ENCODE measurements around the gene POU6F2.

Gene POU6F2

GRCh38 chr7:39238234-39238869 is 260.6 kb downstream of the POU6F2 start:
- no peak for DNase-seq (ENCODE audit: low read depth in 1 of 2, low spot score in 1 of 2)
- H3K4me3 ChIP-seq (replicated peaks; ENCODE audit: insufficient read depth, low read length) = no peak overlapping the region
- no peak for TF ChIP-seq GABPA (IDR thresholded peaks at IDR 0.05; ENCODE audit: low read depth)
- TF ChIP-seq POLR2AphosphoS5 (IDR thresholded peaks at IDR 0.05; ENCODE audit: low read depth) = no peak
- no peak for TF ChIP-seq CTCF (IDR thresholded peaks at IDR 0.05; ENCODE audit: insufficient read depth, low read length)
- no peak for TF ChIP-seq REST (IDR thresholded peaks at IDR 0.05; ENCODE audit: insufficient replicate concordance, low read depth)
- TF ChIP-seq SPI1 (IDR thresholded peaks at IDR 0.05; ENCODE audit: borderline replicate concordance, low read depth) = no peak
- no peaks in the 10 kb centered on the region for H3K27me3 ChIP-seq (ENCODE audit: insufficient read depth, poor library complexity, severe bottlenecking)
- H3K27ac ChIP-seq (replicated peaks) = no peak overlapping the region

GRCh38 chr7:39240864-39241263 is 263.2 kb downstream of the POU6F2 start:
- no peak for DNase-seq (ENCODE audit: low read depth in 1 of 2, low spot score in 1 of 2)
- Histone ChIP-seq H3K4me3 (replicated peaks; ENCODE audit: insufficient read depth, low read length) (no peak overlapping the region), H3K27me3 (ENCODE audit: insufficient read depth, poor library complexity, severe bottlenecking) (no peaks in the 10 kb centered on the region), H3K27ac (replicated peaks) (no peak overlapping the region)
- TF ChIP-seq REST (IDR thresholded peaks at IDR 0.05; ENCODE audit: insufficient replicate concordance, low read depth) (no peak), GABPA (IDR thresholded peaks at IDR 0.05; ENCODE audit: low read depth) (no peak), POLR2AphosphoS5 (IDR thresholded peaks at IDR 0.05; ENCODE audit: low read depth) (no peak), CTCF (IDR thresholded peaks at IDR 0.05; ENCODE audit: insufficient read depth, low read length) (no peak), SPI1 (IDR thresholded peaks at IDR 0.05; ENCODE audit: borderline replicate concordance, low read depth) (no peak)

GRCh38 chr7:39247576-39247975 is 269.9 kb downstream of the POU6F2 start:
- Histone ChIP-seq H3K4me3 (replicated peaks; ENCODE audit: insufficient read depth, low read length) (no peak overlapping the region), H3K27me3 (ENCODE audit: insufficient read depth, poor library complexity, severe bottlenecking) (no peaks in the 10 kb centered on the region), H3K27ac (replicated peaks) (no peak overlapping the region)
- DNase-seq (ENCODE audit: low read depth in 1 of 2, low spot score in 1 of 2) = no peak
- TF ChIP-seq SPI1 (IDR thresholded peaks at IDR 0.05; ENCODE audit: borderline replicate concordance, low read depth) = no peak
- TF ChIP-seq GABPA (IDR thresholded peaks at IDR 0.05; ENCODE audit: low read depth) = no peak
- TF ChIP-seq POLR2AphosphoS5 (IDR thresholded peaks at IDR 0.05; ENCODE audit: low read depth) = no peak
- TF ChIP-seq CTCF (IDR thresholded peaks at IDR 0.05; ENCODE audit: insufficient read depth, low read length) = no peak
- no peak for TF ChIP-seq REST (IDR thresholded peaks at IDR 0.05; ENCODE audit: insufficient replicate concordance, low read depth)

Data from HL-60 (cell line).